Left hindlimb (tissue), 1 donor: Measurements from ENCODE around the gene RNF7.
"Not testable (repeated sequence)": the region's sequence is repeated elsewhere in the genome, so short reads cannot be mapped to it uniquely, and the experiment has no call there.

Experiments used
- DNase-seq: peaks from one replicate; pipeline ENCODE4 v3.0.0-alpha.2; 2018

The RNF7 gene

GRCh38 chr3:141783632-141784031, 45.5 kb downstream of the RNF7 start:
- no peak for DNase-seq

GRCh38 chr3:141784096-141784495, 46.0 kb downstream of the RNF7 start:
- DNase-seq: no peak

- no peak for DNase-seq
These were observed 46.4 kb downstream of the RNF7 start for GRCh38 chr3:141784531-141784930.

- no peak for DNase-seq
These were observed 50.1 kb downstream of the RNF7 start for GRCh38 chr3:141788149-141788548.

- not testable (repeated sequence) for DNase-seq
These were observed 50.7 kb downstream of the RNF7 start for GRCh38 chr3:141788750-141789149.

- DNase-seq: no peak
These were observed 51.2 kb downstream of the RNF7 start for GRCh38 chr3:141789281-141789680.

- no peak for DNase-seq
These were observed 52.1 kb downstream of the RNF7 start for GRCh38 chr3:141790171-141790570.

- no peak for DNase-seq
These were observed 54.4 kb downstream of the RNF7 start for GRCh38 chr3:141792495-141792894.

- DNase-seq: no peak
These were observed 55.6 kb downstream of the RNF7 start for GRCh38 chr3:141793476-141794260.

- DNase-seq: no peak
These were observed 57.2 kb downstream of the RNF7 start for GRCh38 chr3:141795276-141795675.

GRCh38 chr3:141795741-141796080, 57.6 kb downstream of the RNF7 start:
- no peak for DNase-seq

GRCh38 chr3:141796081-141796888, 58.2 kb downstream of the RNF7 start:
- DNase-seq: peak; percentile 34
